CD4-positive, alpha-beta T cell treated with Interleukin-12 subunit alpha and Interleukin-12 subunit beta, for 1 hour (primary cell): ENCODE results near the gene CDK6.
"Not testable (repeated sequence)": the region's sequence is repeated elsewhere in the genome, so short reads cannot be mapped to it uniquely, and the experiment has no call there.

ENCODE experiments used
- DNase-seq: peaks from one replicate; pipeline ENCODE4 v3.0.0-alpha.2; 2020

The CDK6 gene

GRCh38 chr7:92755680-92756079 is 80.7 kb downstream of the CDK6 start:
- no peak for DNase-seq

- DNase-seq = no peak
These were observed 81.3 kb downstream of the CDK6 start for GRCh38 chr7:92754919-92755581.

GRCh38 chr7:92753614-92754013 is 82.8 kb downstream of the CDK6 start:
- no peak for DNase-seq

DNA sequence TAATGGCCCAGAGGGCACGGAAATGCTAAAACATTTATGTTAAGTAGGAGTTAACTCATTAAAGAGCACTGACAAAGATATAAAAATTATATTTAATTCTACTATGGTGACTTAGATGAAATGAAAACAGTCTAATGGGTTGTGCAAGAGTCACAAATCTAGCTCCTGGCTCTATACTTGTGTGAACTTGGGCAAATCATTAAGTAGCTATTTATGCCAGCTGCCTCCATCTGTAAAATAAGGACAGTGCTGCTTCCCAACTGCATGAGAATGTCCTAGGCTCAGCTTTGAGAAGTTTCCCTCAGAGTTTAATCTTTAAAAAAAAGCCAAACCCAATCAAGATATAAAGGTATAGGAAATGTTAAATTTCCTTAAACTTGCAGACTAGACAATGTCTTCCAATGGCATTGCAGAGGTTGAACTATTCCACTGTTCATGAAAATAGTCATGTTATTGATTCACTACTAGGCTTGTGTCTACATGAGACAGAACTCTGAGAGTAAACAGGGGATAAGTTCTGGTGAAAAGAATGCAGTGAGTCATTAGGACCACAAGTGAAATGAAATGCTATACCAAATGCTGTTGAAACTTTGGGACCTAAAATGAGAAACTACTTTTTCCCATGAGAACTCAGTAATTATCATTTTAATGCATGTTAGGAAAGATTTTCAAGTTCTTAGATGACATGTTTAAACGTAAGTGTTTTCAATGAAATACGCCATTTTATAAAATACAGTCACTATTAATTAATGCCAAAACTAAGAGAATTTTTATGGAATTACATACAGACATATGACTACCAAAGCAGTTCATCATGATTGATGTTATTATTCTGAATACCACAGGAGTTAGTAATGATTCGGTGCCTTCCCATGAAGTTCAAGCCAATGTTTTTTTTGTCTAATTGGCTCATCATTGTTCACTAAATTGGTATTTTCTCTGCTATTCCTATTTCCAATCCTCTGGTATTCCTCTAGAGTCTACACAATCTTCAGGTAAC is 84.2 kb downstream of the CDK6 start:
- no peak for DNase-seq

DNA sequence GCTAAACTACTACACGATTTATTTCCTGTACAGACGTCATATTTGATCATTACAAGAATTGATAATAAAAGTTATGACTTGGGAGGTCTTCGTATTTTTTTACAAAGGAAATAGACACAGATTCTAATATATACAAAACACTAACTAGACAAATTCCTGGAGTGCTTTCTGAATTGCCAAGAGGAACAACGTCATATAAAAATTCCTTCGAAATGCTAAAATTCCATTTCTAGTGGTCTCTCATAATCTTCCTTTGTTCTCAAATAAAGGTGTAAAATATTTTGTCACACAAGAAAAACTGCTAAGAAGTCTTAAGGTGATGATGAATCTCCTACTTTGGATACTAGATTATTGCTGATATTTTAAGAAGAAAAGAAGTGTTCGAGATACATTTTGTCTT is 85.4 kb downstream of the CDK6 start:
- no peak for DNase-seq

DNA sequence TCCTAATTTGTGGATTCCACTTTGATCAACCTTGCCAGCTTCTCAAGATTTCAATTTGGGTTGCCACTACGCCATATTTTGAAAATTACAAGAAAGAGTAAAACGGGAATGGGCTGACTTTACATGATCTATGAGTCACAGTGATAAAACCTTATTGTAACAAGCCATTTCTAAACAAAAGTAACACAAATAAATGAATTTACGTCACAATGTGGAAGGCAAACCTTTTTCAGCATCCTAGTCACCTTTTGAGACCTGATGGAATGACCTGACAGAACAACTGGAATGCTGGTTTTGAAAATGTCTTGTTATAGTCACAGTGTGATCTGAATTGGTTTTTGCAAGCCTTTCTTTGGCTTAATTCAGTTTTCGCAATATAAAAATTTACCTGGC is 85.9 kb downstream of the CDK6 start:
- DNase-seq = no peak

DNA sequence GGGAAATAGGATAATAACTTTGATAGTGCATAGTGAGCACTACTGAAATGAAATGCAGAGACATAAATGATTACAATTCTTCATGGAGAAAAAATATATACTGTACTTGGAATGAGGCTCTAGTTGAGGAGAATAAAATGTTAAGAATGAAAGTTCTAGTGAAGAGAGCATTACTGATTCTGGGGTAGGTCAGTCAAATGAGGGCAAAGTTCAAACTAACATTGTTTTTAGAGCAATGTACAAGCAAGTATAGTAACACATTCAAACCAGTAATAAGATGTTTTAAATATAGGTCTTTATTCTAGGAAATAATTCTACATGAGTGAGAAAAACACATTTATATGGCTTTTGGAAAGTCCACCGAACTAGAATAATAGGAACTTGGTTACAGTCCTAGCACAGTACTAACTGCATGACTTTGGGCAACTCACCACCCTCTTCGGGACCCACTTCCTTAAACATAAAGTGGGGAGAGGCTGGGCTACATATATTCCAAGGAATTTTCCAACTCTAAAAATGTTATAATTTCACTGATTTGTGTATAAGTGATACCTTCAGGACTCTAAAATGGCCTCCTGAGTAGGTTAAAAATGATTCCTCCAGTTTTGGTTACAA is 86.4 kb downstream of the CDK6 start:
- DNase-seq = no peak

DNA sequence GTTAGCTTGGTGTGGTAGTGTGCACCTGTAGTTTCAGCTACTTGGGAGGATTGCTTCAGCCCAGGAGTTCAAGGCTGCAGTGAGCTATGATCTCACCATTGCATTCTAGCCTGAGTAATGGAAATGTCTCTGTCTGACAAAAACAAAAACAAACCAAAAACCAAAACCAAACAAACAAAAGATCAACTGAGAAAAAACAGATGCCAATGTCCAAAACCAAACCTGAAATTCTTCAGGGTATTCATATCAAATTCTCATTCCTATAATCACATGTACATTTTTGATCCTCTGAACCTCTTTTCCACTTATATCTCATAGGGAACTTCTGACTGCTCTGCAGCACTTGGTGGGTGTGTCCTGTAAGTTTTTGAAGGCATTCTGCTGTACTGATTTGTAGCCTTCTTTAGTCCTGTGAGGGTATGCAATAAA is 87.0 kb downstream of the CDK6 start:
- no peak for DNase-seq

DNA sequence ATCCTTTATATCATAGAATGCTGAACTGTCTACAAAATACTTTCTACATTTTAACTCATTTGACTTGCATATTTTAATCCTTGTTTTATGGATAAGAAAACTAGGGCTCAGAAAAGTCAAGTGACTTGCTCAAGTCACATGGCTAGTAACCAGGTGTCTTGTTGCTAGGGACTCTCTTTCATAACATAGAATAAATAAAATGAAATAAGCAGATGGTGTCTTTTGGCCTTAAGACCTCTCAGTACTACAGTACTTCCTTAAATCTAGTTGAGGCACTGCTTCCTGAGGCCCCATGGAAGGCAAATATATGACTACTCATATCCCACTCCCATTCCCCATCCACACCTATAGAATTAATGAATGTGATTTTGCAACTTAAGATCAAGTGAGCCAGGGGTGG is 87.9 kb downstream of the CDK6 start:
- DNase-seq = no peak

DNA sequence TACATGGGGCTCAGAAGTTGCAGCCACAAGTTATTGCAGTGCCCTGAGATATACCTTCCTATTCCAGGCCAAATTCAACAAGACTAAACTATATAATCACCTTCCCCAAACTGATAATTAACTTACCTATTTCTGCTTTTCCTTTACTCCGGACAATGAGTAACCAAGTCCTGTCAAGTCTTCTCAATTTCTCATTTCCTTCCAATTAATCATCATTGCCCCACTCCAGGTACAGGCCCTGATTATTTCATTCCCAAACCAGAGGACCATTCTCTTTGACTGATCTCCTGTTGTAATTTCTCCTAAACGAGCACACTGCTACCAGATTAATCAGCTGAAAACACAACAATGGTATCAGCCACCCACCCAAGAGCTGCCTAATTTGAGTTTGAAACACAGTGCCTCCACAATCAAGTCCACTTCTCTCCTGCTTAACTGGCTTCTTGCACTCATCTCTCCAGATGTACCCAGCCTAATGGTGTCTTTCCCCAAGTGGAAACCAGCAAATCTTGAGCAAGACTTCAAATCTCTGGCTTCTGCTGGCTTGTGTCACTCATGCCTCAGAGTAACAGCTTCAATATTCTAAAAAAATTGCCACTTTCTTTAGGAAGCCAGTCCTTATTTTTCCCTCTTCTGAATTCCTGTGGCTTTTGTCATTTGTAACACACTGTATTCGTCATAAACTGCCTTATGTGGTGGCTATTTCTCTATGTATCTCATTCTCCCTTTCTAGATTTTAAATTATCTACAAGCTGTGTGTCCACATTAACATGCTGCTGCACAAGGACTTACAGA is 89.1 kb downstream of the CDK6 start:
- DNase-seq = no peak

DNA sequence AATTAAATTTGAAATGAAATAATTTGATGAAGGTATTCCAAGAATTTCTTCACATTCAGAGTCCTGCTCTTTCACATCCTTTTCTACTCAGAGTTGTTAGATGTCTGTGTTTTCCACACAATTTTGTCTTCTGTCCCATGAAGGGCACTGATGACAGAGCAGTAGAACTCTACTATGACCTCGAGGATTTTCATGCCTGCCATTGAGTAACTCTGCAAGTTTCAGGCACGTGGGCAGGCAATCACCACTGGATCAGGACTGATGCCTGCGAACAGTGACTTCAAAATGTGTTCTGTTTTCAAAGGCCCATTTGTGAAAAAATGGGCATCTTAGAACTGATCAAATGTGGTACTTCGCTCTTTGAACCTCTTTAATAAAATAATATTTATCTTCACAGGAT is 91.1 kb downstream of the CDK6 start:
- no peak for DNase-seq

- not testable (repeated sequence) for DNase-seq
These were observed 92.2 kb downstream of the CDK6 start for GRCh38 chr7:92744180-92744579.

DNA sequence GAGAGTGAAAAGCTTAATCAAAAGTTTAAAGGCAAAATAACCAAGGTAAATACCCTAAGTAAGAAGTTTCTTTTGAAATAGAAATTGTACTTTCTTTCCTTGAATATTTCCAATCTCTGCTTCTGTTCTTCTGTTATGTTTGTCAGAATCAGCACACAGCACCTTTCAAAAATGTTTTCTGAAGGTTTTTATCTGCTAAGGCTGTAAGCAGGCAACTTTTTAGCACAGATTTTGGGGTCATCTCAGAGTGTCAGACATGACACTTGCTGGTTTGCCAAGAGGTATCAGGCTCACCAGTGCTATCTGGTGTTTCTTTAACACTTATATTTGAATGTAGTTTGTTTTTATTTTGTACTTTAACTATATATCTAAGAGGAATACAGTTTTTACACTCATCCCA is 94.2 kb downstream of the CDK6 start:
- DNase-seq = no peak

- DNase-seq = no peak
These were observed 95.7 kb downstream of the CDK6 start for GRCh38 chr7:92740700-92741126.

DNA sequence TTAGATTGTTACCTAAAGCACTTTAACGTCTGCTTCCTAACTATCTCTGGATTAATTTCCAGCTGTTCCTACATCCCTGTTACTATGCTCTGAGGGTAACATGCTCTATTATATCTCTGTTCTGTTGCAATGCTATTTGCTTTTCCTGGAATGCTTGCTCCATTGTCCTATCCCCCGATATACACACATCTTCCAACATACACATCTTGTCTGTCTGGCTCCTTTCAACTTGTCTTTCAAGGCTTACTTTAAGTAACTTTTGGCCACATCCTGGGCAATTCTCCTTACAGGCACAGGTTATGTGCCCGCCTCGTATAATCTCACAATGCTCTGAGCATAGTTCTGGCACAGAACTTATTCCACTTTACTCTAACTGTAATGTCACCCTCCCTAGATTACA is 96.2 kb downstream of the CDK6 start:
- DNase-seq = no peak

DNA sequence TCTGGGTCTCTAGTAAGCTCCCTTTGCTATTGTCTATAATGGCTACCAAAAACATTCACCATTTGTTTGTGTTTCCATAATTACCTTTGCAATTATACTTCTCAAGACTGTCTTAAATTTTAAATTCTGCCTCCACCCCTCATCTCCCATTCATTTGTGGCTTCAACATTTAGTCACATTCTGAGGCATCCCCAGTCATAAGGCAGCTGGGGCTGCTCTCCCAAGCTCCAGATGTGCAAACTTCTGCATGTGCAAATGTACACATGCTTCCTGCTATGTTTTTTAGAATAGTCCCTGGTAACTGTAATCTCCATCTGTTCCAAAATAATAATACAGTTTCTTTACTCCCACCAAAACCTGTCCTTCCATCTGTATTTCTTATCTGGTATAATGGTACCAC is 97.3 kb downstream of the CDK6 start:
- DNase-seq = no peak

DNA sequence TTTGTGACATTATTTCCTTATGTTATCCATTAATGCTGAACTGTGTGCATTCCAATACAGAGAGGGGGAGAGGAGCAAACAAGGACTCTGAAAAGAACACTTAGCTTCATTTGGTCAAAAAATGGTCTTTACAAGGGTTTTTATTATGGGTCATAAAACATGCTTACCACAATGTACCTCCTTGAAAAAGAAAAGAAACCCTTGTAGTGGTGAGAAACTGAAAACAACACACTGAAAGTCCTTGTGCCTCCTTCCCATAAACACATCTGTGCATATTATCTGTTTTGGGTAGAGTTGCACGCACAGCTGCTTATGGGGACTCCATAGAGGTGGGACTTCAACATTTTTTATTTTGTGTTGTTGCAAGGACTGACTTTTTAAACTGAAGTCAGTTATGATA is 98.7 kb downstream of the CDK6 start:
- DNase-seq = no peak

GRCh38 chr7:92736870-92737269 is 99.5 kb downstream of the CDK6 start:
- DNase-seq = no peak

GRCh38 chr7:92735707-92736106 is 100.7 kb downstream of the CDK6 start:
- no peak for DNase-seq

GRCh38 chr7:92732316-92733036 is 103.9 kb downstream of the CDK6 start:
- no peak for DNase-seq

DNA sequence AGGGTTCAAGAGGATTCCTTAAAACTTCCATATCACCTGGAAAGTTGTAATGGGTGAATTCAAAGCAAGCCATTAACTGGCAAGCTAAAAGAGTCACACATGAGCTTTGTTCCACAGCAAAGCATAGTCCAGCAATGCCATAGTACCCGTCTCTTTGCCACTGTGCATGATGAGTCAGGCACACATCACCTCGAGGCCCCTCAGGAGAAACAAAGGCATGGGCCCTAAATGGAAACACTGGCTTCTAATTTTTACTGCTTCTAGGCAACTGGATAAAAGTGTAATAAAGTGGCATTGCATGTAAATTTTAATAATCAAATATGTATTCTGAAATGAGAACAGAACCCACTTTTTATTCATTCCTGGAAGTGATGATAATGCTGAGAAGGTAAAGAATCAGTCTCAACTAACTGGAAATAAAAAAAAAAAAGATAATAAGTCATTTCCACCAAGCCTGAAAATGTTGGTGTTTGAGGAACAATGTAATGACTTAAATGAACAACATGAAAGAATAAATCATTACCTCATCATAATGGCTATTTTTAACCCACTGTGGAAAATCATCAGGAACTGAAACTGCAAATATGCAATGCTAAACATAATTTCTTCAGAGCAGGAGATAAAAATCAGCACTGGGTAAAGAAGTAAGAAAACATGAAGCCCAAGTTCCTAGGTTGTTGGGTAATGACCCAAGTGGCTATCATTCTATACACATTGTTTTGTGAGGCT is 104.9 kb downstream of the CDK6 start:
- DNase-seq = no peak

- no peak for DNase-seq
These were observed 105.6 kb downstream of the CDK6 start for GRCh38 chr7:92730808-92731207.
